ENCODE measurements around the gene ALPK3.

ALPK3 gene

DNA sequence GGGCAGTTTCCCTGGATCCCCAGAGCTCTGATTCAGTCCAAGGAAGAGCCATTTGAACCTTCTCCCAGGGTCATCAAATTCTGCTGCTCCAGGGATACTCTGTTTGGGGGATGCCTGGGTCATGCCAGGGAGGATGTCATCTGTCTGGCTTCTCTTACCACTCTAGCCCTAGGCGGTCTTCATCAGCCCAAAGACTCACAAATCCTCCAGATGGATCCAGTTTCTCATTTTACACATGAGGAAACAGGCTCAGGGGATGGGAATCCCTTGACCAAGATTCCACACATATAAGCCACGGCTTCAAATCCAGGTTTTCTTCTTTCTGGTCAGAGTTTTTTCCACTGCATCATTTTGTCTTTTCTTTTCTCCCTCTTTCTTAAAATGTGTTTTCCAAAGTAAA, 104.0 kb downstream of the ALPK3 start:
- TF ChIP-seq FOXM1 (IDR thresholded peaks at IDR 0.05; ENCODE audit: borderline replicate concordance, low read depth) (no peak), EGR1 (IDR thresholded peaks at IDR 0.05) (no peak), ZBTB7A (IDR thresholded peaks at IDR 0.05; ENCODE audit: low read depth) (no peak), RAD21 (IDR thresholded peaks at IDR 0.05; ENCODE audit: low read depth) (no peak), TEAD4 (IDR thresholded peaks at IDR 0.05) (no peak), TCF12 (IDR thresholded peaks at IDR 0.05; ENCODE audit: low read depth) (no peak), NFIC (IDR thresholded peaks at IDR 0.05) (no peak), MAX (IDR thresholded peaks at IDR 0.05) (no peak), CEBPB (IDR thresholded peaks at IDR 0.05) (no peak), EP300 (IDR thresholded peaks at IDR 0.05; ENCODE audit: borderline replicate concordance) (no peak), TAF1 (IDR thresholded peaks at IDR 0.05; ENCODE audit: low read depth) (no peak)
- TF ChIP-seq, protein P1, sequence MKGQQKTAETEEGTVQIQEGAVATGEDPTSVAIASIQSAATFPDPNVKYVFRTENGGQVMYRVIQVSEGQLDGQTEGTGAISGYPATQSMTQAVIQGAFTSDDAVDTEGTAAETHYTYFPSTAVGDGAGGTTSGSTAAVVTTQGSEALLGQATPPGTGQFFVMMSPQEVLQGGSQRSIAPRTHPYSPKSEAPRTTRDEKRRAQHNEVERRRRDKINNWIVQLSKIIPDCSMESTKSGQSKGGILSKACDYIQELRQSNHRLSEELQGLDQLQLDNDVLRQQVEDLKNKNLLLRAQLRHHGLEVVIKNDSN (IDR thresholded peaks at IDR 0.05): no peak

GRCh38 chr15:84922530-84922929, 105.4 kb downstream of the ALPK3 start:
- TF ChIP-seq CEBPB (IDR thresholded peaks at IDR 0.05) (no peak), YY1 (IDR thresholded peaks at IDR 0.05; ENCODE audit: low read depth) (no peak), TAF1 (IDR thresholded peaks at IDR 0.05; ENCODE audit: low read depth) (no peak), MAX (IDR thresholded peaks at IDR 0.05) (no peak), TCF12 (IDR thresholded peaks at IDR 0.05; ENCODE audit: low read depth) (no peak), NFIC (IDR thresholded peaks at IDR 0.05) (no peak), RAD21 (IDR thresholded peaks at IDR 0.05; ENCODE audit: low read depth) (no peak), ZBTB7A (IDR thresholded peaks at IDR 0.05; ENCODE audit: low read depth) (no peak), TEAD4 (IDR thresholded peaks at IDR 0.05) (no peak)
- TF ChIP-seq, protein P1 (IDR thresholded peaks at IDR 0.05): no peak
- TF ChIP-seq, protein P2, sequence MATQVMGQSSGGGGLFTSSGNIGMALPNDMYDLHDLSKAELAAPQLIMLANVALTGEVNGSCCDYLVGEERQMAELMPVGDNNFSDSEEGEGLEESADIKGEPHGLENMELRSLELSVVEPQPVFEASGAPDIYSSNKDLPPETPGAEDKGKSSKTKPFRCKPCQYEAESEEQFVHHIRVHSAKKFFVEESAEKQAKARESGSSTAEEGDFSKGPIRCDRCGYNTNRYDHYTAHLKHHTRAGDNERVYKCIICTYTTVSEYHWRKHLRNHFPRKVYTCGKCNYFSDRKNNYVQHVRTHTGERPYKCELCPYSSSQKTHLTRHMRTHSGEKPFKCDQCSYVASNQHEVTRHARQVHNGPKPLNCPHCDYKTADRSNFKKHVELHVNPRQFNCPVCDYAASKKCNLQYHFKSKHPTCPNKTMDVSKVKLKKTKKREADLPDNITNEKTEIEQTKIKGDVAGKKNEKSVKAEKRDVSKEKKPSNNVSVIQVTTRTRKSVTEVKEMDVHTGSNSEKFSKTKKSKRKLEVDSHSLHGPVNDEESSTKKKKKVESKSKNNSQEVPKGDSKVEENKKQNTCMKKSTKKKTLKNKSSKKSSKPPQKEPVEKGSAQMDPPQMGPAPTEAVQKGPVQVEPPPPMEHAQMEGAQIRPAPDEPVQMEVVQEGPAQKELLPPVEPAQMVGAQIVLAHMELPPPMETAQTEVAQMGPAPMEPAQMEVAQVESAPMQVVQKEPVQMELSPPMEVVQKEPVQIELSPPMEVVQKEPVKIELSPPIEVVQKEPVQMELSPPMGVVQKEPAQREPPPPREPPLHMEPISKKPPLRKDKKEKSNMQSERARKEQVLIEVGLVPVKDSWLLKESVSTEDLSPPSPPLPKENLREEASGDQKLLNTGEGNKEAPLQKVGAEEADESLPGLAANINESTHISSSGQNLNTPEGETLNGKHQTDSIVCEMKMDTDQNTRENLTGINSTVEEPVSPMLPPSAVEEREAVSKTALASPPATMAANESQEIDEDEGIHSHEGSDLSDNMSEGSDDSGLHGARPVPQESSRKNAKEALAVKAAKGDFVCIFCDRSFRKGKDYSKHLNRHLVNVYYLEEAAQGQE (IDR thresholded peaks at IDR 0.05; ENCODE audit: low read depth): no peak

All from Ishikawa (cell line).